Measurements from ENCODE around the gene MGAT4A.

MGAT4A gene

GRCh38 chr2:98693477-98693876, 37.5 kb downstream of the MGAT4A start:
- no peaks in the 10 kb centered on the region for H3F3A ChIP-seq (ENCODE audit: insufficient read depth, low read length)
- no peak overlapping the region for H3K9ac ChIP-seq (ENCODE audit: low read length)
- no peaks in the 10 kb centered on the region for H4K20me1 ChIP-seq (ENCODE audit: insufficient read depth, low read length)
- no peak overlapping the region for H3K4me3 ChIP-seq (ENCODE audit: low read length)
- DNase-seq = no peak
- H3K9me2 ChIP-seq (replicated peaks; ENCODE audit: insufficient read depth, low read length) = no peaks in the 10 kb centered on the region
- no peak overlapping the region for H3K27ac ChIP-seq (ENCODE audit: low read length)
- H3K4me2 ChIP-seq (ENCODE audit: low read depth, low read length) = no peak overlapping the region
- no peaks in the 10 kb centered on the region for H3K79me2 ChIP-seq (ENCODE audit: low read length)
- TF ChIP-seq EZH2 (optimal IDR thresholded peaks at IDR 0.05; ENCODE audit: low read depth, low read length) (no peak), CTCF (IDR thresholded peaks at IDR 0.05; ENCODE audit: low read length) (no peak), EZH2phosphoT487 (IDR thresholded peaks at IDR 0.05; ENCODE audit: low read length) (no peak)
- no peaks in the 10 kb centered on the region for H3K4me1 ChIP-seq (ENCODE audit: low read length)
- H3K36me3 ChIP-seq (replicated peaks; ENCODE audit: insufficient read depth, low read length) = no peaks in the 10 kb centered on the region
- no peak overlapping the region for H2AFZ ChIP-seq (ENCODE audit: low read length)
- H3K9me3 ChIP-seq (replicated peaks; ENCODE audit: insufficient read depth, low read length) = no peaks in the 10 kb centered on the region
- H3K27me3 ChIP-seq (replicated peaks; ENCODE audit: insufficient read depth, low read length) = no peaks in the 10 kb centered on the region

- no peaks in the 10 kb centered on the region for H3K36me3 ChIP-seq (replicated peaks; ENCODE audit: insufficient read depth, low read length)
- H3K4me1 ChIP-seq (ENCODE audit: low read length) = no peaks in the 10 kb centered on the region
- no peak overlapping the region for H3K4me2 ChIP-seq (ENCODE audit: low read depth, low read length)
Observed at GRCh38 chr2:98692090-98693054, 38.6 kb downstream of the MGAT4A start.

GRCh38 chr2:98691303-98691702, 39.6 kb downstream of the MGAT4A start:
- Histone ChIP-seq H3K9me2 (replicated peaks; ENCODE audit: insufficient read depth, low read length) (no peaks in the 10 kb centered on the region), H3K36me3 (replicated peaks; ENCODE audit: insufficient read depth, low read length) (no peaks in the 10 kb centered on the region), H3K4me3 (ENCODE audit: low read length) (no peak overlapping the region), H3K4me1 (ENCODE audit: low read length) (no peaks in the 10 kb centered on the region), H3K79me2 (ENCODE audit: low read length) (no peaks in the 10 kb centered on the region), H3F3A (ENCODE audit: insufficient read depth, low read length) (no peaks in the 10 kb centered on the region), H2AFZ (ENCODE audit: low read length) (no peak overlapping the region), H4K20me1 (ENCODE audit: insufficient read depth, low read length) (no peaks in the 10 kb centered on the region; the same call in 1 of the 2 replicates), H3K27me3 (replicated peaks; ENCODE audit: insufficient read depth, low read length) (no peaks in the 10 kb centered on the region), H3K27ac (ENCODE audit: low read length) (no peak overlapping the region), H3K9ac (ENCODE audit: low read length) (no peak overlapping the region), H3K9me3 (replicated peaks; ENCODE audit: insufficient read depth, low read length) (no peaks in the 10 kb centered on the region), H3K4me2 (ENCODE audit: low read depth, low read length) (no peak overlapping the region)
- TF ChIP-seq CTCF (IDR thresholded peaks at IDR 0.05; ENCODE audit: low read length) (no peak), EZH2 (optimal IDR thresholded peaks at IDR 0.05; ENCODE audit: low read depth, low read length) (no peak), EZH2phosphoT487 (IDR thresholded peaks at IDR 0.05; ENCODE audit: low read length) (no peak)
- no peak for DNase-seq

More at GRCh38 chr2:98692090-98693054, 38.6 kb downstream of the MGAT4A start:
- H3K4me3 ChIP-seq (ENCODE audit: low read length) = no peak overlapping the region
- no peak for DNase-seq
- no peaks in the 10 kb centered on the region for H3K79me2 ChIP-seq (ENCODE audit: low read length)
- TF ChIP-seq EZH2 (optimal IDR thresholded peaks at IDR 0.05; ENCODE audit: low read depth, low read length) (no peak), CTCF (IDR thresholded peaks at IDR 0.05; ENCODE audit: low read length) (no peak), EZH2phosphoT487 (IDR thresholded peaks at IDR 0.05; ENCODE audit: low read length) (no peak)
- no peaks in the 10 kb centered on the region for H4K20me1 ChIP-seq (ENCODE audit: insufficient read depth, low read length)
- H2AFZ ChIP-seq (ENCODE audit: low read length) = no peak overlapping the region
- H3K9me3 ChIP-seq (replicated peaks; ENCODE audit: insufficient read depth, low read length) = no peaks in the 10 kb centered on the region
- no peak overlapping the region for H3K9ac ChIP-seq (ENCODE audit: low read length)
- H3K27me3 ChIP-seq (replicated peaks; ENCODE audit: insufficient read depth, low read length) = no peaks in the 10 kb centered on the region
- no peaks in the 10 kb centered on the region for H3F3A ChIP-seq (ENCODE audit: insufficient read depth, low read length)
- no peaks in the 10 kb centered on the region for H3K9me2 ChIP-seq (replicated peaks; ENCODE audit: insufficient read depth, low read length)
- no peak overlapping the region for H3K27ac ChIP-seq (ENCODE audit: low read length)

Data from MM.1S (cell line).